NT2/D1 (cell line): ENCODE results near the gene PCA3.

Experiments used
- DNase-seq: peaks from one replicate; pipeline ENCODE4 v3.0.0-alpha.2; 2011; ENCODE audit warnings: low read depth, low spot score
- H3K27me3 ChIP-seq: 2 replicates; pipeline ENCODE4 v1.6.0; 2011; ENCODE audit warnings: mild to moderate bottlenecking; ENCODE audit not compliant: insufficient read length, insufficient read depth
- H3K36me3 ChIP-seq: 2 replicates; pipeline ENCODE4 v1.6.1; 2011; ENCODE audit warnings: mild to moderate bottlenecking, low read length, mixed read lengths; ENCODE audit not compliant: insufficient read depth, insufficient read length
- H3K4me1 ChIP-seq: 2 replicates; pipeline ENCODE4 v1.5.1; 2011; ENCODE audit not compliant: insufficient read depth, insufficient read length
- H3K4me3 ChIP-seq: 2 replicates; pipeline ENCODE4 v1.5.1; 2011; ENCODE audit warnings: low read depth; ENCODE audit not compliant: insufficient read length
- H3K9ac ChIP-seq: 2 replicates; pipeline ENCODE4 v1.6.0; 2011; ENCODE audit warnings: low read depth; ENCODE audit not compliant: insufficient read length
- H3K9me3 ChIP-seq: 2 replicates; pipeline ENCODE4 v1.5.1; 2011; ENCODE audit warnings: mild to moderate bottlenecking, low read length; ENCODE audit not compliant: insufficient read depth
- SUZ12 ChIP-seq: IDR thresholded peaks from 2 replicates; pipeline ENCODE4 v1.6.1; 2011; ENCODE audit not compliant: insufficient read length, insufficient read depth; ENCODE audit errors: extremely low read depth
- YY1 ChIP-seq: IDR thresholded peaks from 2 replicates; pipeline ENCODE4 v1.6.1; 2011; ENCODE audit not compliant: insufficient read length, insufficient read depth
- ZNF274 ChIP-seq: IDR thresholded peaks from 2 replicates; pipeline ENCODE4 v1.6.1; 2011; ENCODE audit warnings: mild to moderate bottlenecking, low read depth, low read length

Gene PCA3

GRCh38 chr9:76725885-76726284 is 38.4 kb upstream of the PCA3 start:
- TF ChIP-seq SUZ12 (no peak), YY1 (no peak), ZNF274 (no peak)
- no peaks in the 10 kb centered on the region for H3K36me3 ChIP-seq
- no peak for DNase-seq
- no peaks in the 10 kb centered on the region for H3K27me3 ChIP-seq
- no peaks in the 10 kb centered on the region for H3K9me3 ChIP-seq
- no peak overlapping the region for H3K9ac ChIP-seq
- no peaks in the 10 kb centered on the region for H3K4me1 ChIP-seq
- no peak overlapping the region for H3K4me3 ChIP-seq

GRCh38 chr9:76729116-76729515 is 35.1 kb upstream of the PCA3 start:
- DNase-seq, result no peak
- Histone ChIP-seq H3K9ac (no peak overlapping the region), H3K9me3 (no peaks in the 10 kb centered on the region), H3K36me3 (no peaks in the 10 kb centered on the region), H3K4me1 (no peaks in the 10 kb centered on the region), H3K4me3 (no peak overlapping the region), H3K27me3 (no peaks in the 10 kb centered on the region)
- TF ChIP-seq YY1, result no peak
- no peak for TF ChIP-seq SUZ12
- no peak for TF ChIP-seq ZNF274

GRCh38 chr9:76729980-76730737 is 34.1 kb upstream of the PCA3 start:
- Histone ChIP-seq H3K4me3 (no peak overlapping the region), H3K27me3 (no peaks in the 10 kb centered on the region), H3K4me1 (no peaks in the 10 kb centered on the region), H3K36me3 (no peaks in the 10 kb centered on the region), H3K9me3 (no peaks in the 10 kb centered on the region), H3K9ac (no peak overlapping the region)
- no peak for DNase-seq
- no peak for TF ChIP-seq ZNF274
- TF ChIP-seq SUZ12, result no peak
- no peak for TF ChIP-seq YY1

- no peaks in the 10 kb centered on the region for H3K4me1 ChIP-seq
- no peak overlapping the region for H3K9ac ChIP-seq
- H3K9me3 ChIP-seq, result no peaks in the 10 kb centered on the region
- TF ChIP-seq ZNF274, result no peak
- TF ChIP-seq YY1, result no peak
- no peak for TF ChIP-seq SUZ12
- no peak for DNase-seq
- H3K36me3 ChIP-seq, result no peaks in the 10 kb centered on the region
- no peaks in the 10 kb centered on the region for H3K27me3 ChIP-seq
- H3K4me3 ChIP-seq, result no peak overlapping the region
These were observed 33.4 kb upstream of the PCA3 start for GRCh38 chr9:76730801-76731200.

- Histone ChIP-seq H3K9me3 (no peaks in the 10 kb centered on the region), H3K4me3 (no peak overlapping the region), H3K36me3 (no peaks in the 10 kb centered on the region), H3K27me3 (no peaks in the 10 kb centered on the region), H3K4me1 (no peaks in the 10 kb centered on the region), H3K9ac (no peak overlapping the region)
- TF ChIP-seq YY1, result no peak
- no peak for TF ChIP-seq SUZ12
- no peak for TF ChIP-seq ZNF274
- no peak for DNase-seq
These were observed 31.8 kb upstream of the PCA3 start for GRCh38 chr9:76732341-76732958.

- no peaks in the 10 kb centered on the region for H3K4me1 ChIP-seq
- no peaks in the 10 kb centered on the region for H3K9me3 ChIP-seq
- TF ChIP-seq ZNF274, result no peak
- TF ChIP-seq YY1, result no peak
- TF ChIP-seq SUZ12, result no peak
- no peaks in the 10 kb centered on the region for H3K36me3 ChIP-seq
- DNase-seq, result no peak
- no peak overlapping the region for H3K9ac ChIP-seq
- H3K27me3 ChIP-seq, result no peaks in the 10 kb centered on the region
- no peak overlapping the region for H3K4me3 ChIP-seq
These were observed 31.1 kb upstream of the PCA3 start for GRCh38 chr9:76733096-76733495.

- Histone ChIP-seq H3K4me1 (no peaks in the 10 kb centered on the region), H3K36me3 (no peaks in the 10 kb centered on the region), H3K27me3 (no peaks in the 10 kb centered on the region), H3K9me3 (no peaks in the 10 kb centered on the region), H3K4me3 (no peak overlapping the region), H3K9ac (no peak overlapping the region)
- TF ChIP-seq YY1, result no peak
- TF ChIP-seq ZNF274, result no peak
- no peak for TF ChIP-seq SUZ12
- no peak for DNase-seq
These were observed 29.5 kb upstream of the PCA3 start for GRCh38 chr9:76734716-76735115.
